Neural progenitor cell (in vitro differentiated cells): Measurements from ENCODE around the gene TNFRSF14.

Source experiments
- EZH2 ChIP-seq: fragments of 200-600 bp; sonication (generic); IDR thresholded peaks from 2 replicates; pipeline ENCODE4 v1.6.1; 2017; ENCODE audit warnings: antibody characterized with exemption, mild to moderate bottlenecking, moderate library complexity
- EZH2phosphoT487 ChIP-seq: fragments of 200-600 bp; sonication (generic); IDR thresholded peaks from 2 replicates; pipeline ENCODE4 v1.6.1; 2017; ENCODE audit warnings: antibody characterized with exemption
- TF ChIP-seq, protein P1 (sequence below): fragments of 200-600 bp; sonication (generic); IDR thresholded peaks from 2 replicates; pipeline ENCODE4 v1.5.1; 2017; ENCODE audit warnings: antibody characterized with exemption, mild to moderate bottlenecking

DNA sequence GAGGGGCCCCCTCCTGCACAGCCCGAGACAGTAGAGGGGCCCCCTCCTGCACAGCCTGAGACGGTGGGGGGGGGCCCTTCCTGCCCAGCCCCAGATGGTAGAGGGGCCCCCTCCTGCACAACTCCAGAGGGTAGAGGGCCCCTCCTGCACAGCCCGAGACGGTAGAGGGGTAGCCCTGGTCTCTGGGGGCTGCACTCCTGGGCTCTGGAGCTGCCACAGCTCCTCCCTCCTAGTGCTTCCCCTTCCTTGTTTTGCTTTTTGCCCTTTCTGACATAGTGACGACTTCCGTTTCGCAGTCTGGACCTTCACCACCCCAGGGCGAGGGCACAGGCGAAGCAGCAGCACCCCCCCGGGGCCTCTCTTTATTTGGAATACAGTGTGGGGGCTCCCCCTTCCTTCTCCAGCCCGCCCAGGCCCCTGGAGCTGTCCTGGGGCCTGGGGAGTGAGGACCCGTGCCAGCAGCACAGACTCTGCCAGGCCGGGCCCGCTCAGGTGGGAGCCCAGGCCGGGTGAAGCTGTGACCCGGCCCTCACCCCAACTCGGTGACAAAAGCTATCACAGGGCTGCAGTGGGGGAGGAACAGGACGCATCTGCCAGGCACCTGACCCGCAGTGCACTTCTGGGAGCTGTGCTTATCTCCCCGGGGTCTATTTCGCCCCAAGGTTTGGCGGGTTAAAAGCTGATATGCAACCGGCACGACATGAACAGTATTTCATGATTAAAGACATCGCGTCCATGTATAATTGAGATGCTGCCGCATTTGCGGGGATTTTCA lies 29.3 kb downstream of the TNFRSF14 start:
- TF ChIP-seq, protein P1, sequence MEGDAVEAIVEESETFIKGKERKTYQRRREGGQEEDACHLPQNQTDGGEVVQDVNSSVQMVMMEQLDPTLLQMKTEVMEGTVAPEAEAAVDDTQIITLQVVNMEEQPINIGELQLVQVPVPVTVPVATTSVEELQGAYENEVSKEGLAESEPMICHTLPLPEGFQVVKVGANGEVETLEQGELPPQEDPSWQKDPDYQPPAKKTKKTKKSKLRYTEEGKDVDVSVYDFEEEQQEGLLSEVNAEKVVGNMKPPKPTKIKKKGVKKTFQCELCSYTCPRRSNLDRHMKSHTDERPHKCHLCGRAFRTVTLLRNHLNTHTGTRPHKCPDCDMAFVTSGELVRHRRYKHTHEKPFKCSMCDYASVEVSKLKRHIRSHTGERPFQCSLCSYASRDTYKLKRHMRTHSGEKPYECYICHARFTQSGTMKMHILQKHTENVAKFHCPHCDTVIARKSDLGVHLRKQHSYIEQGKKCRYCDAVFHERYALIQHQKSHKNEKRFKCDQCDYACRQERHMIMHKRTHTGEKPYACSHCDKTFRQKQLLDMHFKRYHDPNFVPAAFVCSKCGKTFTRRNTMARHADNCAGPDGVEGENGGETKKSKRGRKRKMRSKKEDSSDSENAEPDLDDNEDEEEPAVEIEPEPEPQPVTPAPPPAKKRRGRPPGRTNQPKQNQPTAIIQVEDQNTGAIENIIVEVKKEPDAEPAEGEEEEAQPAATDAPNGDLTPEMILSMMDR: no peak
- TF ChIP-seq EZH2 (no peak), EZH2phosphoT487 (no peak)
